ELR (cell line): Measurements from ENCODE around the gene LMNB1.
"Not testable (repeated sequence)": the region's sequence is repeated elsewhere in the genome, so short reads cannot be mapped to it uniquely, and the experiment has no call there.

Source experiments
- DNase-seq: peaks from one replicate; pipeline ENCODE4 v3.0.0-alpha.2; 2015; ENCODE audit warnings: low read depth

Gene LMNB1

GRCh38 chr5:126826619-126827215 is 49.8 kb downstream of the LMNB1 start:
- DNase-seq, result no peak

GRCh38 chr5:126829098-126829497 is 52.2 kb downstream of the LMNB1 start:
- DNase-seq, result no peak

- DNase-seq, result no peak
Observed at GRCh38 chr5:126830061-126830460, 53.1 kb downstream of the LMNB1 start.

GRCh38 chr5:126831156-126831555 is 54.2 kb downstream of the LMNB1 start:
- no peak for DNase-seq

- DNase-seq, result no peak
Observed at GRCh38 chr5:126836778-126837177, 59.8 kb downstream of the LMNB1 start.

- no peak for DNase-seq
Observed at GRCh38 chr5:126837242-126837641, 60.3 kb downstream of the LMNB1 start.

- DNase-seq, result no peak
Observed at GRCh38 chr5:126837906-126838539, 61.1 kb downstream of the LMNB1 start.

- not testable (repeated sequence) for DNase-seq
Observed at GRCh38 chr5:126839407-126839806, 62.5 kb downstream of the LMNB1 start.

- not testable (repeated sequence) for DNase-seq
Observed at GRCh38 chr5:126843375-126843774, 66.4 kb downstream of the LMNB1 start.

GRCh38 chr5:126845470-126846070 is 68.6 kb downstream of the LMNB1 start:
- DNase-seq, result not testable (repeated sequence)

- peak; percentile 41 for DNase-seq
Observed at GRCh38 chr5:126846344-126846743, 69.4 kb downstream of the LMNB1 start.

GRCh38 chr5:126846744-126847455 is 70.0 kb downstream of the LMNB1 start:
- DNase-seq, result no peak

- no peak for DNase-seq
Observed at GRCh38 chr5:126847456-126847820, 70.5 kb downstream of the LMNB1 start.

GRCh38 chr5:126847826-126848251 is 70.9 kb downstream of the LMNB1 start:
- no peak for DNase-seq

- DNase-seq, result no peak
Observed at GRCh38 chr5:126848253-126848652, 71.3 kb downstream of the LMNB1 start.

- no peak for DNase-seq
Observed at GRCh38 chr5:126849101-126849678, 72.3 kb downstream of the LMNB1 start.

GRCh38 chr5:126851501-126852011 is 74.6 kb downstream of the LMNB1 start:
- no peak for DNase-seq

GRCh38 chr5:126852091-126852571 is 75.2 kb downstream of the LMNB1 start:
- DNase-seq, result no peak

- no peak for DNase-seq
Observed at GRCh38 chr5:126852841-126853271, 75.9 kb downstream of the LMNB1 start.

GRCh38 chr5:126853541-126854307 is 76.8 kb downstream of the LMNB1 start:
- not testable (repeated sequence) for DNase-seq

- DNase-seq, result no peak
Observed at GRCh38 chr5:126854526-126855110, 77.7 kb downstream of the LMNB1 start.
